HepG2 (cell line): ENCODE data around the gene CHEK2. TPM values are rescaled to one million over a fixed set of nuclear protein-coding genes. Genes with fewer than 3 reads are reported as not detected.

ENCODE experiments used
- BRD4 ChIP-seq: sonication (generic); formaldehyde crosslinking; IDR thresholded peaks from 2 replicates; pipeline ENCODE4 v1.4.0; 2020; ENCODE audit warnings: missing genetic modification reagents
- E2F2 ChIP-seq: sonication (generic); formaldehyde crosslinking; IDR thresholded peaks from 2 replicates; pipeline ENCODE4 v1.4.0; 2020; ENCODE audit warnings: missing genetic modification reagents, borderline replicate concordance
- E2F5 ChIP-seq: sonication (generic); formaldehyde crosslinking; conservative IDR thresholded peaks from 2 replicates; pipeline ENCODE4 v1.4.0; 2020; ENCODE audit warnings: missing genetic modification reagents
- LBX2 ChIP-seq: sonication (generic); formaldehyde crosslinking; IDR thresholded peaks from 2 replicates; pipeline ENCODE4 v1.5.0; 2020; ENCODE audit warnings: missing genetic modification reagents, mild to moderate bottlenecking, borderline replicate concordance
- MEIS1 ChIP-seq: sonication (generic); formaldehyde crosslinking; IDR thresholded peaks from 2 replicates; pipeline ENCODE4 v1.9.0; 2021; ENCODE audit warnings: mild to moderate bottlenecking, missing genetic modification reagents, moderate library complexity, borderline replicate concordance
- MIER3 ChIP-seq: IDR thresholded peaks from 2 replicates; pipeline ENCODE4 v1.6.1; 2016; ENCODE audit warnings: missing compliant biosample characterization, borderline replicate concordance
- PHF21A ChIP-seq: sonication (generic); formaldehyde crosslinking; IDR thresholded peaks from 2 replicates; pipeline ENCODE4 v1.5.0; 2020; ENCODE audit warnings: mild to moderate bottlenecking, missing genetic modification reagents
- PITX1 ChIP-seq: sonication (generic); formaldehyde crosslinking; IDR thresholded peaks from 2 replicates; pipeline ENCODE4 v1.5.1; 2020; ENCODE audit warnings: mild to moderate bottlenecking, missing genetic modification reagents
- RAD21 ChIP-seq: fragments of 450-650 bp; formaldehyde crosslinking; IDR thresholded peaks from 2 replicates; pipeline ENCODE4 v1.5.0; 2020; ENCODE audit warnings: mild to moderate bottlenecking
- REL ChIP-seq: sonication (generic); formaldehyde crosslinking; conservative IDR thresholded peaks from 2 replicates; pipeline ENCODE4 v1.8.0; 2022; ENCODE audit warnings: mild to moderate bottlenecking, missing genetic modification reagents, moderate library complexity
- SOX5 ChIP-seq: IDR thresholded peaks from 2 replicates; pipeline ENCODE4 v1.6.1; 2016; ENCODE audit warnings: borderline replicate concordance
- SP1 ChIP-seq, 2 experiments: fragments of 450-650 bp in 1 of 2; sonication (generic) in 1 of 2; formaldehyde crosslinking in 1 of 2; IDR thresholded peaks; 2 replicates each; pipeline versions ENCODE4 v1.4.0 to v1.6.1; 2016 to 2020; ENCODE audit warnings: missing genetic modification reagents in 1 of 2
- ZC3H4 ChIP-seq: sonication (generic); formaldehyde crosslinking; IDR thresholded peaks from 2 replicates; pipeline ENCODE4 v1.4.0; 2020; ENCODE audit warnings: missing genetic modification reagents, borderline replicate concordance
- ZFP36L1 ChIP-seq: sonication (generic); formaldehyde crosslinking; IDR thresholded peaks from 2 replicates; pipeline ENCODE4 v1.8.0; 2022; ENCODE audit warnings: mild to moderate bottlenecking, missing genetic modification reagents, moderate library complexity
- ZFP37 ChIP-seq: sonication (generic); formaldehyde crosslinking; IDR thresholded peaks from 2 replicates; pipeline ENCODE4 v1.4.0; 2020; ENCODE audit warnings: missing genetic modification reagents, borderline replicate concordance
- ZNF280D ChIP-seq: sonication (generic); formaldehyde crosslinking; IDR thresholded peaks from 2 replicates; pipeline ENCODE4 v1.5.1; 2020; ENCODE audit warnings: mild to moderate bottlenecking, missing genetic modification reagents
- ZNF292 ChIP-seq: sonication (generic); formaldehyde crosslinking; IDR thresholded peaks from 2 replicates; pipeline ENCODE4 v1.8.1; 2022; ENCODE audit warnings: mild to moderate bottlenecking, low read depth, missing genetic modification reagents, borderline replicate concordance
- ZNF672 ChIP-seq: sonication (generic); formaldehyde crosslinking; IDR thresholded peaks from 2 replicates; pipeline ENCODE4 v1.8.1; 2022; ENCODE audit warnings: missing genetic modification reagents
- ZNF687 ChIP-seq: sonication (generic); formaldehyde crosslinking; IDR thresholded peaks from 2 replicates; pipeline ENCODE4 v1.5.1; 2020; ENCODE audit warnings: mild to moderate bottlenecking, missing genetic modification reagents, moderate library complexity
- polyA plus RNA-seq, 8 experiments: library from polyadenylated mRNA; depleted of rRNA in 3 of 8; stranded (reverse) in 7 of 8; unstranded in 1 of 8; fragments of >200 nt; fragmentation: Illumina TruSeq in 4 of 8; extraction: Trizol in 4 of 8; gene quantifications; 2 replicates each; pipeline versions ENCODE4 v1.2.1 to v1.2.3, GENCODE V29; 2011 to 2016; ENCODE audit warnings: low read depth in 4 of 8, missing spikeins in 1 of 8, mixed read lengths in 1 of 8; ENCODE audit not compliant: insufficient read depth in 1 of 8
- total RNA-seq, 5 experiments: library from RNA; depleted of rRNA; stranded (reverse); fragments of >200 nt; fragmentation: Illumina TruSeq; extraction: Trizol; gene quantifications; 2 replicates each; pipeline ENCODE4 v1.2.3, GENCODE V29; 2016; ENCODE audit warnings: low read depth in 1 of 5

CHEK2 gene
- total and polyA plus RNA-seq, 2 of the 13 experiments (the other 11 are each of a cell fraction or from before 2014, with no cell fraction given): 27.0 to 40.5 TPM

- TF ChIP-seq E2F5 (CRISPR knock-in tag) (no peak), PHF21A (CRISPR knock-in tag) (peak; percentile 89), ZFP36L1 (no peak), REL (no peak; the same call in 1 of the 2 replicates), LBX2 (CRISPR knock-in tag) (no peak), SOX5 (peak; percentile 86), MIER3 (CRISPR knock-in tag) (no peak), PITX1 (CRISPR knock-in tag) (peak; percentile 88), SP1 (IDR thresholded peaks at IDR 0.05) (no peak), SP1 (CRISPR knock-in tag; IDR thresholded peaks at IDR 0.05) (no peak), E2F2 (no peak), ZC3H4 (CRISPR knock-in tag) (no peak), ZNF687 (no peak), RAD21 (no peak), ZNF672 (CRISPR knock-in tag) (no peak), ZNF280D (CRISPR knock-in tag) (no peak), ZNF292 (peak; percentile 54; the same call in 1 of the 2 replicates), ZFP37 (CRISPR knock-in tag) (no peak), MEIS1 (no peak), BRD4 (CRISPR knock-in tag) (no peak)
These were observed 42.4 kb upstream of the CHEK2 start (continued) for GRCh38 chr22:28783786-28784671.
